Neural progenitor cell (in vitro differentiated cells): Measurements from ENCODE around the gene KRT12. TPM values are rescaled to one million over a fixed set of nuclear protein-coding genes. Genes with fewer than 3 reads are reported as not detected.

Source experiments
- DNase-seq: peaks from one replicate; pipeline ENCODE4 v3.0.0-alpha.2; 2016; ENCODE audit warnings: low spot score
- H2AFZ ChIP-seq: fragments of 200-600 bp; sonication (generic); replicated peaks from 2 replicates; pipeline ENCODE4 v1.6.1; 2016; ENCODE audit warnings: antibody characterized with exemption
- H3F3A ChIP-seq: fragments of 200-600 bp; sonication (generic); 2 replicates; pipeline ENCODE4 v1.6.1; 2016; ENCODE audit warnings: antibody characterized with exemption, low read depth
- H3K27ac ChIP-seq: fragments of 200-600 bp; sonication (generic); 2 replicates; pipeline ENCODE4 v1.5.1; 2016; ENCODE audit warnings: mild to moderate bottlenecking
- H3K27me3 ChIP-seq: fragments of 200-600 bp; sonication (generic); 2 replicates; pipeline ENCODE4 v1.6.1; 2016; ENCODE audit warnings: mild to moderate bottlenecking, moderate library complexity
- H3K36me3 ChIP-seq: fragments of 200-600 bp; sonication (generic); 2 replicates; pipeline ENCODE4 v1.5.1; 2016
- H3K4me1 ChIP-seq: fragments of 200-600 bp; sonication (generic); 2 replicates; pipeline ENCODE4 v1.6.1; 2016; ENCODE audit warnings: mixed run types
- H3K4me2 ChIP-seq: fragments of 200-600 bp; sonication (generic); 2 replicates; pipeline ENCODE4 v1.6.1; 2016
- H3K4me3 ChIP-seq: fragments of 200-600 bp; sonication (generic); 2 replicates; pipeline ENCODE4 v1.5.1; 2016
- H3K79me2 ChIP-seq: fragments of 200-600 bp; sonication (generic); 2 replicates; pipeline ENCODE4 v1.6.1; 2016; ENCODE audit warnings: low read depth
- H3K9ac ChIP-seq: fragments of 200-600 bp; sonication (generic); 2 replicates; pipeline ENCODE4 v1.6.1; 2016
- H3K9me3 ChIP-seq: fragments of 200-600 bp; sonication (generic); 2 replicates; pipeline ENCODE4 v1.5.1; 2016; ENCODE audit warnings: low read depth
- H4K20me1 ChIP-seq: fragments of 200-600 bp; sonication (generic); 2 replicates; pipeline ENCODE4 v1.6.1; 2016; ENCODE audit warnings: low read depth
- H3K27ac Mint-ChIP-seq: 3 replicates; pipeline ENCODE4 v1.8.0; 2021; ENCODE audit warnings: mixed read lengths
- H3K27me3 Mint-ChIP-seq: 2 replicates; pipeline ENCODE4 v1.8.0; 2022; ENCODE audit warnings: low read depth, mild to moderate bottlenecking, inconsistent platforms, moderate library complexity, mixed read lengths; ENCODE audit not compliant: insufficient read depth
- H3K36me3 Mint-ChIP-seq: 3 replicates; pipeline ENCODE4 v1.8.0; 2021; ENCODE audit warnings: mixed read lengths
- H3K4me1 Mint-ChIP-seq: 3 replicates; pipeline ENCODE4 v1.8.0; 2021; ENCODE audit warnings: mixed read lengths
- H3K4me3 Mint-ChIP-seq: 3 replicates; pipeline ENCODE4 v1.8.0; 2021; ENCODE audit warnings: mild to moderate bottlenecking, moderate library complexity, mixed read lengths
- H3K9me3 Mint-ChIP-seq: 3 replicates; pipeline ENCODE4 v1.8.0; 2020; ENCODE audit warnings: mixed read lengths
- CTCF ChIP-seq: fragments of 200-600 bp; sonication (generic); IDR thresholded peaks from 2 replicates; pipeline ENCODE4 v1.5.1; 2017; ENCODE audit warnings: antibody characterized with exemption, mild to moderate bottlenecking
- EZH2 ChIP-seq: fragments of 200-600 bp; sonication (generic); IDR thresholded peaks from 2 replicates; pipeline ENCODE4 v1.6.1; 2017; ENCODE audit warnings: antibody characterized with exemption, mild to moderate bottlenecking, moderate library complexity
- EZH2phosphoT487 ChIP-seq: fragments of 200-600 bp; sonication (generic); IDR thresholded peaks from 2 replicates; pipeline ENCODE4 v1.6.1; 2017; ENCODE audit warnings: antibody characterized with exemption
- total RNA-seq: library from RNA; depleted of rRNA; stranded (reverse); fragments of >200 nt; gene quantifications from 2 replicates; pipeline ENCODE4 v1.2.3, GENCODE V29; 2015; ENCODE audit warnings: low replicate concordance

KRT12 gene
- total RNA-seq, 1 donor from 2014 or later, result not detected

- H3K4me1 Mint-ChIP-seq, result peaks cover 19% of the 10 kb centered on the region
- H3K36me3 Mint-ChIP-seq, result peaks cover 3% of the 10 kb centered on the region
- peaks cover 33% of the 10 kb centered on the region for H3K27me3 ChIP-seq
- H3K27me3 Mint-ChIP-seq, result peaks cover 3% of the 10 kb centered on the region
- peak overlapping the region; percentile 78 for H3K27ac Mint-ChIP-seq
- H3K4me3 Mint-ChIP-seq, result peak overlapping the region; percentile 90
- TF ChIP-seq CTCF, result no peak
- no peaks in the 10 kb centered on the region for H4K20me1 ChIP-seq
- H2AFZ ChIP-seq, result peak overlapping the region; percentile 90
- H3K9me3 ChIP-seq, result no peaks in the 10 kb centered on the region
- H3K9me3 Mint-ChIP-seq, result no peaks in the 10 kb centered on the region
- peak; percentile 93 for DNase-seq
- peak overlapping the region; percentile 78 for H3K4me3 ChIP-seq
- peaks cover 29% of the 10 kb centered on the region for H3F3A ChIP-seq
- H3K4me2 ChIP-seq, result peak overlapping the region; percentile 89
- peak overlapping the region; percentile 59 for H3K9ac ChIP-seq
- H3K4me1 ChIP-seq, result peaks cover 4% of the 10 kb centered on the region
- no peaks in the 10 kb centered on the region for H3K36me3 ChIP-seq
- H3K79me2 ChIP-seq, result peaks cover 17% of the 10 kb centered on the region
- H3K27ac ChIP-seq, result no peak overlapping the region
Measured at GRCh38 chr17:40818733-40819527, 48.1 kb downstream of the KRT12 start.

- peak overlapping the region; percentile 88 for H3K4me3 Mint-ChIP-seq
- peaks cover 3% of the 10 kb centered on the region for H3K27me3 Mint-ChIP-seq
- Histone ChIP-seq H3K4me1 (peaks cover 4% of the 10 kb centered on the region), H4K20me1 (no peaks in the 10 kb centered on the region), H3F3A (peaks cover 29% of the 10 kb centered on the region), H3K4me2 (peak overlapping the region; percentile 89), H3K27me3 (peaks cover 36% of the 10 kb centered on the region), H3K36me3 (no peaks in the 10 kb centered on the region), H3K9me3 (no peaks in the 10 kb centered on the region), H3K27ac (no peak overlapping the region), H3K4me3 (peak overlapping the region; percentile 78), H2AFZ (peak overlapping the region; percentile 90), H3K9ac (peak overlapping the region; percentile 59), H3K79me2 (peaks cover 17% of the 10 kb centered on the region)
- H3K36me3 Mint-ChIP-seq, result peaks cover 3% of the 10 kb centered on the region
- no peak for DNase-seq
- TF ChIP-seq CTCF (no peak), EZH2 (no peak), EZH2phosphoT487 (no peak)
- peaks cover 19% of the 10 kb centered on the region for H3K4me1 Mint-ChIP-seq
- H3K9me3 Mint-ChIP-seq, result no peaks in the 10 kb centered on the region
- H3K27ac Mint-ChIP-seq, result peak overlapping the region; percentile 69
Measured at GRCh38 chr17:40818343-40818732, 48.7 kb downstream of the KRT12 start.

- Histone ChIP-seq H3K9ac (no peak overlapping the region), H3K36me3 (no peaks in the 10 kb centered on the region), H2AFZ (no peak overlapping the region), H3K79me2 (peaks cover 17% of the 10 kb centered on the region), H3K4me3 (no peak overlapping the region), H3K4me2 (no peak overlapping the region), H3K9me3 (no peaks in the 10 kb centered on the region), H3K4me1 (peaks cover 4% of the 10 kb centered on the region), H3F3A (peaks cover 29% of the 10 kb centered on the region), H4K20me1 (no peaks in the 10 kb centered on the region), H3K27ac (no peak overlapping the region), H3K27me3 (peaks cover 45% of the 10 kb centered on the region)
- no peak for DNase-seq
- Mint-ChIP-seq H3K4me1 (peaks cover 19% of the 10 kb centered on the region), H3K27ac (no peak overlapping the region), H3K9me3 (no peaks in the 10 kb centered on the region), H3K27me3 (peaks cover 3% of the 10 kb centered on the region), H3K36me3 (peaks cover 3% of the 10 kb centered on the region), H3K4me3 (peak overlapping the region; percentile 88)
- TF ChIP-seq EZH2 (no peak), CTCF (no peak), EZH2phosphoT487 (no peak)
Measured at GRCh38 chr17:40817103-40817682, 49.8 kb downstream of the KRT12 start.
